NCI-H2171 (cell line): Measurements from ENCODE around the gene ZNF324.
"Not testable (repeated sequence)": the region's sequence is repeated elsewhere in the genome, so short reads cannot be mapped to it uniquely, and the experiment has no call there.

Experiments
- DNase-seq: peaks from one replicate; lab custom pipeline; 2025; lab: John Stamatoyannopoulos, UW

The ZNF324 gene

GRCh38 chr19:58466760-58467589, at the start of gene ZNF324:
ZNF324 (plus strand) TSS chr19:58467080; CDS start chr19:58469186, 2,106 bp downstream.
- DNase-seq, result peak; percentile 97

- DNase-seq, result no peak
These were observed 38.3 kb upstream of the ZNF324 start for GRCh38 chr19:58428617-58429016.

GRCh38 chr19:58429745-58430144, 37.1 kb upstream of the ZNF324 start:
- no peak for DNase-seq

GRCh38 chr19:58434217-58434616, 32.7 kb upstream of the ZNF324 start:
- DNase-seq, result no peak

DNA sequence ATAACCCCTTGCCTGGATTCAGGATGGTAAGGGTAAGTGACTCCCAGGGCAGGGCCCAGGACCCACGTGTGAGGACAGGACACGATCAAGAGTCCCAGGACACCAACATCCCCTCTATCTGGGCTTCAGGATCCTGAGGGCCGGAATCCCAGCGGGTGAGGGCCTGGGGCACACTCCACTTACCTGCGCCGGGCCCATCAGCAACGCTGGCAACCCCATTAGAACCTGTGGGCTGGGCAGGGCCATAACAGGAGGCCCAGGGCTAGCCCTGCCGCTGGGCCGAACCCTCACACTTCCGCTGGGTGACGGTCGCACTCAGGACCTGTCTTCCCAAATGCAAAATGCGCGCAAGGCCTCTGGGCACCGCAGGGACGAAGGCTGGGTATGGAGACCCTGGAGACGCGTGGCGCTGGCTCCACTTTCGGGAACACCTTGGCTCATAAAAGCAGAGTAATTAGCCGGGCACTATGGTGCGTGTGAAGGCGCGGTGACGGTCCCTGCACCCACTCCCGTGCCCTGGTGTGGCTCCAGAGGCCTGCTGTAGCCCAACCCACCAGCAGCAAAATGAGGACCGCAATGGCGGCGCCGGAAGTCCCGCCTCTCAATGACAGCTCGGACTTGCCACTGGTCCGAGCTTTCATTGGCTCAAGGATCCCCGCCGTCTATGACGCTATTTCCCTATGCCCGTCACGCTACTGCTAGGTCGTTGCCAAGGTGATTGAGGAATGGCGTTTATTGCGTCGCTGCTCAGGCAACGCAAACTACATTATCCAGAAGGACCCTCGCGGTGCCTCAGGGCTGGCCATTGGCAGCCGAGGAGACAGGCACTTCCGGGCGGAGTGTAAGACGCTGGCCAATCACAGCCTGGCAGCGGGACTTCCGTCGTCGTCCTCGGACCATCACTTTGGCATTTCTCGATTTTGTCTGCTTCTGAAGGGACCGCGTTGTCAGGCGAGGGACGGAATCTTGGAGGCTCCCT, 27.0 kb upstream of the ZNF324 start, which contains the start of gene ZNF132:
Gene ZNF132, minus strand, starts transcription at position 578 of the 979 bp plus-strand sequence. Its CDS starts 332 bp downstream, at position 246.
- DNase-seq, result peak; percentile 98

DNA sequence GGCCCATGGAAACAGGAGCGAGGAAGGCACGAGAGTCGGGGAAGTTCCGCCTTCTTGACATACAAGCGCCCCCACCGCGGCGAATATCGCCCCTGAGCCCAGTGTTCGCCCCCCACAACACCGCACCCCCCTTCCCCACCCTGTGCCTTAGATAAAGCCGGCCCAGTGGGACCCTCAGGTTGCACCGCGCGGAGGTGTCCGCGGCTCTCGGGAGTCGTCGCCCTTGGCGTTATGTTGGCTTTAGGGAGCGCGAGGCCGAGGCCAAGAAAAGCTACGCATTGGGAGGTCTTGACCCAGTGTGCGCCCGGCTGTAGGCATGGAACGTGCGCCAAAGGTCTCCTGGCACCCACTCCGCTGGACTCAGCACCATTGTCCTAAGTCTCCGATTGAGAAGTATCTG, 26.3 kb upstream of the ZNF324 start:
- no peak for DNase-seq

GRCh38 chr19:58442986-58443385, 23.9 kb upstream of the ZNF324 start:
- DNase-seq, result not testable (repeated sequence)

DNA sequence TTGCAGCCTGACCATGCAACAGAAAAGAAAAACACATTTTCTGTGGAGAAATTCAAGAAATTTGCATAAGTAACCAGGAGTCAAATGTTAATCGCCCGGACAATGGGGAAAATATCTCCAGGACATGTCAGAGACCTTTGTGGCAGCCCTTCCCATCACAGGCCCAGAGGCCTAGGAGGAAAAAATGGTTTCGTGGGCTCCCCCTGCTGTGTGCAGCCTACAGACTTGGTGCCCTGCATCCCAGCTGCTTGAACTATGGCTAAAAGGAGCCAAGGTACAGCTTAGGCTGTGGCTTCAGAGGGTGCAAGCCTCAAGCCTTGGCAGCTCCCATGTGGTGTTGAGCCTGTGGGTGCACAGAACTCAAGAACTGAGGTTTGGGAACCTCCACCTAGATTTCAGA, 18.0 kb upstream of the ZNF324 start:
- not testable (repeated sequence) for DNase-seq

DNA sequence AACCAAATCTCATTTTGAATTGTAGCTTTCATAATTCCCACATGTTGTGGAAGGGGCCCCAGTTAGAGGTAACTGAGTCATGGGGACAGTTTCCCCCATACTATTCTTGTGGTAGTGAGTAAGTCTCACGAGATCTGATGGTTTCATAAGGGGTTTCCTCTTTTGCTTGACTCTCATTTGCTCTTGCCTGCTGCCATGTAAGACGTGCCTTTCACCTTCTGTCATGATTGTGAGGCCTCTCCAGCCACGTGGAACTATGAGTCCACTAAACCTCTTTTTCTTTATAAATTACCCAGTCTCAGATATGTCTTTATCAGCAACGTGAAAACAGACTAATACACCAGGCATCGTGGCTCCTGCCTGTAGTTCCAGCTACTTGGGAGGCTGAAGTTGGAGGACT, 16.9 kb upstream of the ZNF324 start:
- not testable (repeated sequence) for DNase-seq

GRCh38 chr19:58450856-58451357, 16.0 kb upstream of the ZNF324 start:
- no peak for DNase-seq

- peak; percentile 97 for DNase-seq
These were observed 15.3 kb upstream of the ZNF324 start, which contains the start of gene ZNF324B for GRCh38 chr19:58451358-58452101. ZNF324B (plus strand) TSS chr19:58451622; CDS start chr19:58453702, 2,080 bp downstream.

- no peak for DNase-seq
These were observed 13.1 kb upstream of the ZNF324 start for GRCh38 chr19:58453743-58454142.

DNA sequence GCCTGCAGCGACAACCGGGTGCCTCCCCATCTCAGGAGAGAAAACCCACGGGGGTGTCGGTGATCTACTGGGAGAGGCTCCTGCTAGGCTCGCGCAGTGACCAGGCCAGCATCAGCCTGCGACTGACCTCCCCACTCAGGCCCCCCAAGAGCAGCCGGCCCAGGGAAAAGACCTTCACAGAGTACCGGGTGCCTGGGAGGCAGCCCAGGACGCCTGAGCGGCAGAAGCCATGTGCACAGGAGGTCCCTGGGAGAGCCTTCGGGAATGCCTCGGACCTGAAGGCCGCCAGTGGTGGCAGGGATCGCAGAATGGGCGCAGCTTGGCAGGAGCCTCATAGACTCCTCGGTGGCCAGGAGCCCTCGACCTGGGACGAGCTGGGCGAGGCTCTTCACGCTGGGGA, 11.6 kb upstream of the ZNF324 start:
- DNase-seq, result no peak

- no peak for DNase-seq
These were observed 10.8 kb upstream of the ZNF324 start for GRCh38 chr19:58456111-58456510.

- DNase-seq, result no peak
These were observed 6.8 kb upstream of the ZNF324 start for GRCh38 chr19:58460039-58460438.

DNA sequence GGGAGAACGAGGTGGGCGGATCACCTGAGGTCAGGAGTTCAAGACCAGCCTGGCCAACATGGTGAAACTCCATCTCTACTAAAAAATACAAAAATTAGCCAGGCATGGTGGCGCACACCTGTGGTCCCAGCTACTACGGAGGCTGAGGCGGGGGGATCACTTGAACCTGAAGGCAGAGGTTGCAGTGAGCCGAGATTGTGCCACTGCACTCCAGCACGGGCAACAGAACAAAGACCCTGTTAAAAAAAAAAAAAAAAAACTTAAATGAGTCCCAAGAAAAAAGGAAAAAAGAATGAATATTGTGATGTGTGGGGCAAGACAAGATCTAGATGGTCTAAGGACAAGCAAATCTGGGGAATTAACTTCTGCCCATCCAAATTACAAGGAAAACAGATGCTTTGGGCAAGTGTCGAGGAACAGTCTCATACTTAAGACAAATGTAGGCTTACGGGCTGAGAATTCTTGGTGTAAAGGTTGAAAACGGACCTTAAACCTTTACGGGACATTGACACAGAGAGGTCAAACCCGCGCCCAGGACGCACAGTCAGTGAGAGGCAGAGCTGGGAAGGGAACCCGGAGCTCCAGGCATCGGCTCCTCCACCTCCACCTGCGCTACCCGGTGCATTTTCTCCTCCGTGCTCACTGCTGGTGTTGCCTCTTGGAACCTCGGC, 656 bp upstream of the ZNF324 start:
- no peak for DNase-seq

GRCh38 chr19:58468216-58468839, 1.4 kb downstream of the ZNF324 start:
- DNase-seq, result no peak

- DNase-seq, result no peak
These were observed 2.5 kb downstream of the ZNF324 start for GRCh38 chr19:58469241-58470013.

DNA sequence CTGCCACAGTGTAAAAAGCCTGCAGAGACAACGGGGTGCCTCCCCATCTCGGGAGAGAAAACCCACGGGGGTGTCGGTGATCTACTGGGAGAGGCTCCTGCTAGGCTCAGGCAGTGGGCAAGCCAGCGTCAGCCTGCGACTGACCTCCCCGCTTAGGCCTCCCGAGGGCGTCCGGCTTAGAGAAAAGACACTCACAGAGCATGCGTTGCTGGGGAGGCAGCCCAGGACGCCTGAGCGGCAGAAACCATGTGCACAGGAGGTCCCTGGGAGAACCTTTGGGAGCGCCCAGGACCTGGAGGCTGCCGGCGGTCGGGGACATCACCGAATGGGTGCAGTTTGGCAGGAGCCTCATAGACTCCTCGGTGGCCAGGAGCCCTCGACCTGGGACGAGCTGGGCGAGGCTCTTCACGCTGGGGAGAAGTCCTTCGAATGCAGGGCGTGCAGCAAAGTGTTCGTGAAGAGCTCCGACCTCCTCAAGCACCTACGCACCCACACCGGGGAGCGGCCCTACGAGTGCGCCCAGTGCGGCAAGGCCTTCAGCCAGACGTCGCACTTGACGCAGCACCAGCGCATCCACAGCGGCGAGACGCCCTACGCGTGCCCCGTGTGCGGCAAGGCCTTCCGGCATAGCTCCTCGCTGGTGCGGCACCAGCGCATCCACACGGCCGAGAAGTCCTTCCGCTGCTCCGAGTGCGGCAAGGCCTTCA, 4.1 kb downstream of the ZNF324 start:
- not testable (repeated sequence) for DNase-seq
